Stimulated activated CD8-positive, alpha-beta memory T cell treated with anti-CD3 and anti-CD28 coated beads, Interleukin-7, amount 100 ng/mL, for 24 hours (primary cell): Measurements from ENCODE around the gene NPTN.
A peak's percentile ranks its signal among the peaks of the same experiment; 100 is the strongest.
"Not testable (repeated sequence)": the region's sequence is repeated elsewhere in the genome, so short reads cannot be mapped to it uniquely, and the experiment has no call there.

Source experiments
- DNase-seq: peaks from one replicate; pipeline ENCODE4 v3.0.0-alpha.2; 2020; ENCODE audit warnings: low read depth

NPTN gene

GRCh38 chr15:73633111-73633990 is at the start of gene NPTN:
NPTN (minus strand) TSS chr15:73633389; CDS start chr15:73633215, 174 bp downstream.
- DNase-seq: peak; percentile 95

GRCh38 chr15:73682600-73683090 is 49.5 kb upstream of the NPTN start:
- no peak for DNase-seq

GRCh38 chr15:73681856-73682599 is 48.8 kb upstream of the NPTN start:
- no peak for DNase-seq

- DNase-seq: no peak
Measured at GRCh38 chr15:73681063-73681462, 47.9 kb upstream of the NPTN start.

GRCh38 chr15:73680549-73680948 is 47.4 kb upstream of the NPTN start:
- no peak for DNase-seq

- DNase-seq: no peak
Measured at GRCh38 chr15:73679964-73680363, 46.8 kb upstream of the NPTN start.

GRCh38 chr15:73679180-73679579 is 46.0 kb upstream of the NPTN start:
- no peak for DNase-seq

GRCh38 chr15:73678498-73678897 is 45.3 kb upstream of the NPTN start:
- DNase-seq: no peak

GRCh38 chr15:73677733-73678132 is 44.5 kb upstream of the NPTN start:
- no peak for DNase-seq

- DNase-seq: peak; percentile 16
Measured at GRCh38 chr15:73677146-73677607, 44.0 kb upstream of the NPTN start.

GRCh38 chr15:73674587-73674986 is 41.4 kb upstream of the NPTN start:
- DNase-seq: no peak

- no peak for DNase-seq
Measured at GRCh38 chr15:73660455-73660854, 27.3 kb upstream of the NPTN start.

GRCh38 chr15:73658645-73659044 is 25.5 kb upstream of the NPTN start:
- no peak for DNase-seq

- DNase-seq: no peak
Measured at GRCh38 chr15:73655724-73656123, 22.5 kb upstream of the NPTN start.

GRCh38 chr15:73654659-73655058 is 21.5 kb upstream of the NPTN start:
- DNase-seq: no peak

- no peak for DNase-seq
Measured at GRCh38 chr15:73650416-73651126, 17.4 kb upstream of the NPTN start.

- DNase-seq: no peak
Measured at GRCh38 chr15:73648014-73648295, 14.8 kb upstream of the NPTN start.

GRCh38 chr15:73647259-73648013 is 14.2 kb upstream of the NPTN start:
- DNase-seq: no peak

- DNase-seq: not testable (repeated sequence)
Measured at GRCh38 chr15:73639464-73639863, 6.3 kb upstream of the NPTN start.

GRCh38 chr15:73637527-73637926 is 4.3 kb upstream of the NPTN start:
- DNase-seq: no peak

- DNase-seq: no peak
Measured at GRCh38 chr15:73633991-73634495, 854 bp upstream of the NPTN start.

GRCh38 chr15:73632670-73633058 is 525 bp downstream of the NPTN start:
- DNase-seq: no peak
